Activated T-helper 2 cell treated with anti-CD3 and anti-CD28 coated beads, Interferon-gamma antibody, Interleukin-2, Interleukin-4, amounts not matched to agents 10 μg/mL and 5 μg/mL and 100 μg/mL, durations not matched to agents 14 hours and 24 hours and 36 hours (primary cell): ENCODE data around the gene FNBP1. TPM values are rescaled to one million over a fixed set of nuclear protein-coding genes. Genes with fewer than 3 reads are reported as not detected.

Experiments
- DNase-seq: peaks from one replicate; pipeline ENCODE4 v3.0.0; 2021; ENCODE audit warnings: low spot score
- H3K27ac Mint-ChIP-seq: one replicate; pipeline ENCODE4 v1.8.0; 2021; ENCODE audit warnings: mixed read lengths
- H3K27me3 Mint-ChIP-seq: one replicate; pipeline ENCODE4 v1.8.0; 2021; ENCODE audit warnings: low read depth, mixed read lengths
- H3K36me3 Mint-ChIP-seq: one replicate; pipeline ENCODE4 v1.8.0; 2021; ENCODE audit warnings: low read depth, mixed read lengths
- H3K4me1 Mint-ChIP-seq: one replicate; pipeline ENCODE4 v1.8.0; 2021; ENCODE audit warnings: low read depth, mixed read lengths
- H3K4me3 Mint-ChIP-seq: one replicate; pipeline ENCODE4 v1.8.0; 2021; ENCODE audit warnings: low read depth, mild to moderate bottlenecking, moderate library complexity, mixed read lengths
- H3K9me3 Mint-ChIP-seq: one replicate; pipeline ENCODE4 v1.8.0; 2021; ENCODE audit warnings: mixed read lengths
- intact Hi-C: fragments of 100-400 bp; cut with micrococcal nuclease; formaldehyde crosslinking; loops from one replicate; pipeline ENCODE4 v1.15.1; 2023
- total RNA-seq: library from RNA; stranded (reverse); gene quantifications from 2 replicates; pipeline ENCODE4 v1.2.3, GENCODE V29; 2022

FNBP1 gene
- total RNA-seq, 1 donor from 2014 or later = 358 TPM

GRCh38 chr9:130058154-130058553, 15.2 kb upstream of the FNBP1 start:
- Mint-ChIP-seq H3K27ac (no peak overlapping the region), H3K9me3 (no peaks in the 10 kb centered on the region), H3K4me1 (peaks cover 16% of the 10 kb centered on the region), H3K36me3 (peaks cover 22% of the 10 kb centered on the region), H3K4me3 (no peak overlapping the region), H3K27me3 (no peaks in the 10 kb centered on the region)
- intact Hi-C loops = no loop called here
- no peak for DNase-seq

- intact Hi-C loops = no loop called here
- Mint-ChIP-seq H3K36me3 (peaks cover 13% of the 10 kb centered on the region), H3K4me1 (peaks cover 21% of the 10 kb centered on the region), H3K27me3 (no peaks in the 10 kb centered on the region), H3K27ac (peak overlapping the region; percentile 89), H3K4me3 (peak overlapping the region; percentile 95), H3K9me3 (no peaks in the 10 kb centered on the region)
- no peak for DNase-seq
Observed at GRCh38 chr9:130054820-130055219, 11.8 kb upstream of the FNBP1 start.

GRCh38 chr9:130054325-130054786, 11.4 kb upstream of the FNBP1 start:
- H3K4me1 Mint-ChIP-seq = peaks cover 21% of the 10 kb centered on the region
- peaks cover 13% of the 10 kb centered on the region for H3K36me3 Mint-ChIP-seq
- H3K9me3 Mint-ChIP-seq = no peaks in the 10 kb centered on the region
- no peak for DNase-seq
- peak overlapping the region; percentile 95 for H3K4me3 Mint-ChIP-seq
- no peaks in the 10 kb centered on the region for H3K27me3 Mint-ChIP-seq
- intact Hi-C loops = no loop called here
- H3K27ac Mint-ChIP-seq = peak overlapping the region; percentile 89

GRCh38 chr9:130053504-130054324, 10.7 kb upstream of the FNBP1 start, which contains the start of gene GPR107:
TSS of gene GPR107 (plus strand) at chr9:130053906. CDS start at chr9:130053933, 27 bp downstream.
- Mint-ChIP-seq H3K27ac (peak within 1 kb of the TSS; percentile 89), H3K4me3 (peak within 1 kb of the TSS; percentile 95), H3K36me3 (peaks cover 9% of the 10 kb centered on the region), H3K4me1 (peaks cover 20% of the 10 kb centered on the region), H3K9me3 (no peaks in the 10 kb centered on the region), H3K27me3 (no peaks in the 10 kb centered on the region)
- DNase-seq = peak; percentile 71
- intact Hi-C loops = loop anchor here (1.0 kb wide), 1 partner anchor 10 kb away; the partner anchor contains the start of gene FNBP1

GRCh38 chr9:130053109-130053503, 10.1 kb upstream of the FNBP1 start:
- peaks cover 5% of the 10 kb centered on the region for H3K36me3 Mint-ChIP-seq
- H3K9me3 Mint-ChIP-seq = no peaks in the 10 kb centered on the region
- peak overlapping the region; percentile 95 for H3K4me3 Mint-ChIP-seq
- no peaks in the 10 kb centered on the region for H3K27me3 Mint-ChIP-seq
- peak overlapping the region; percentile 65 for H3K27ac Mint-ChIP-seq
- intact Hi-C loops = loop anchor here (1.0 kb wide), 1 partner anchor 10 kb away; the partner anchor contains the start of gene FNBP1
- H3K4me1 Mint-ChIP-seq = peaks cover 19% of the 10 kb centered on the region
- DNase-seq = no peak

- Mint-ChIP-seq H3K4me3 (peak overlapping the region; percentile 65), H3K27me3 (no peaks in the 10 kb centered on the region), H3K36me3 (peaks cover 3% of the 10 kb centered on the region), H3K27ac (peak overlapping the region; percentile 39), H3K9me3 (no peaks in the 10 kb centered on the region), H3K4me1 (peaks cover 18% of the 10 kb centered on the region)
- intact Hi-C loops = no loop called here
- DNase-seq = no peak
Observed at GRCh38 chr9:130051855-130052254, 8.9 kb upstream of the FNBP1 start.

GRCh38 chr9:130050462-130050861, 7.5 kb upstream of the FNBP1 start:
- peaks cover 6% of the 10 kb centered on the region for H3K36me3 Mint-ChIP-seq
- peak overlapping the region; percentile 33 for H3K27ac Mint-ChIP-seq
- H3K9me3 Mint-ChIP-seq = no peaks in the 10 kb centered on the region
- DNase-seq = no peak
- no peaks in the 10 kb centered on the region for H3K27me3 Mint-ChIP-seq
- H3K4me1 Mint-ChIP-seq = peaks cover 27% of the 10 kb centered on the region
- intact Hi-C loops = no loop called here
- H3K4me3 Mint-ChIP-seq = no peak overlapping the region

- no peaks in the 10 kb centered on the region for H3K9me3 Mint-ChIP-seq
- H3K36me3 Mint-ChIP-seq = peaks cover 6% of the 10 kb centered on the region
- DNase-seq = no peak
- no peaks in the 10 kb centered on the region for H3K27me3 Mint-ChIP-seq
- no peak overlapping the region for H3K27ac Mint-ChIP-seq
- H3K4me1 Mint-ChIP-seq = peaks cover 31% of the 10 kb centered on the region
- H3K4me3 Mint-ChIP-seq = no peak overlapping the region
- intact Hi-C loops = no loop called here
Observed at GRCh38 chr9:130049431-130050210, 6.6 kb upstream of the FNBP1 start.

GRCh38 chr9:130045725-130046450, 2.9 kb upstream of the FNBP1 start:
- Mint-ChIP-seq H3K36me3 (peaks cover 20% of the 10 kb centered on the region), H3K27me3 (no peaks in the 10 kb centered on the region), H3K4me3 (peak overlapping the region; percentile 76), H3K4me1 (peaks cover 35% of the 10 kb centered on the region), H3K27ac (peak overlapping the region; percentile 94), H3K9me3 (no peaks in the 10 kb centered on the region)
- intact Hi-C loops = loop anchor here (2.0 kb wide), 1 partner anchor 83 kb away; no protein-coding TSS in a partner anchor
- DNase-seq = no peak

GRCh38 chr9:130043654-130044623, 950 bp upstream of the FNBP1 start:
- Mint-ChIP-seq H3K4me3 (peak overlapping the region; percentile 95), H3K36me3 (peaks cover 33% of the 10 kb centered on the region), H3K9me3 (no peaks in the 10 kb centered on the region), H3K4me1 (peaks cover 35% of the 10 kb centered on the region), H3K27me3 (no peaks in the 10 kb centered on the region), H3K27ac (peak overlapping the region; percentile 95)
- no peak for DNase-seq
- intact Hi-C loops = loop anchor here (1.0 to 5.0 kb wide), 4 partner anchors 9 to 207 kb away; partner anchors contain the start of genes C9orf78, GPR107 and USP20

- H3K27ac Mint-ChIP-seq = peak overlapping the region; percentile 96
- no peaks in the 10 kb centered on the region for H3K9me3 Mint-ChIP-seq
- H3K4me1 Mint-ChIP-seq = peaks cover 43% of the 10 kb centered on the region
- H3K27me3 Mint-ChIP-seq = no peaks in the 10 kb centered on the region
- H3K4me3 Mint-ChIP-seq = peak overlapping the region; percentile 97
- no peak for DNase-seq
- peaks cover 43% of the 10 kb centered on the region for H3K36me3 Mint-ChIP-seq
- intact Hi-C loops = loop anchor here (5.0 kb wide), 1 partner anchor 205 kb away; the partner anchor contains the start of genes C9orf78 and USP20
Observed at GRCh38 chr9:130042406-130042884, 544 bp downstream of the FNBP1 start.
